HG02981 (cell line): ENCODE measurements around the gene RHCG.

ENCODE experiments used
- ATAC-seq: cut with Tn5 transposase; IDR thresholded peaks from one replicate; pipeline ENCODE4 v1.9.1; 2021; ENCODE audit warnings: mild to moderate bottlenecking, moderate library complexity; ENCODE audit not compliant: unreplicated experiment

RHCG gene

DNA sequence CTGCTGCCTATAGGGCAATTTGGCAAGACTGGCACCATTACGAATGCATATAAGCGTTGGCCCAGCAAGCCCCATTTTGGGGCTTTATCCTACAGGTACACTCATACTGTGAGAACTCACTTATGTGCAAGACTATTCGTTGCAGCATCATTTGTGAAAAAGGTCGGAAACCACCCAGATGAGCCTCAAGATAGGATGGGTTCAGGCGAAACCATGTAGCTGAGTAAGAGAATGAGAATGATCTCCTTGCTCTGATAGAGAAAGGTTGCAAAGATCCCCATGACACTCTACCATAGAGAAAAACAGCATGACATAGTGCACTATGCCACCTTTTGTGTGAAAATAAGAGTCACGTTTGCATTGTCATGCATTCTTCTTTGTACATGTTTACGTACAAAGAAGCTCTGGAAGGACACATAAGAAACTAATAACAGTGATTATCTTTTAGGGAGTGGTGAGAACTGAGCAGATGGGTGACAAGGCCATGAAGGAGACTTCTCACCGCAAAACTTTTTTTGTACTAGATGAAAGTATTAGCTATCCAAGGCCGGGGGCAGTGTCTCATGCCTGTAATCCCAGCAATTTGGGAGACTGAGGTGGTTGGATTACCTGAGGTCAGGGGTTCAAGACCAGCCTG lies 50.0 kb downstream of the RHCG start:
- no peak for ATAC-seq

- ATAC-seq = no peak
These were observed 50.9 kb downstream of the RHCG start for GRCh38 chr15:89445518-89445917.

DNA sequence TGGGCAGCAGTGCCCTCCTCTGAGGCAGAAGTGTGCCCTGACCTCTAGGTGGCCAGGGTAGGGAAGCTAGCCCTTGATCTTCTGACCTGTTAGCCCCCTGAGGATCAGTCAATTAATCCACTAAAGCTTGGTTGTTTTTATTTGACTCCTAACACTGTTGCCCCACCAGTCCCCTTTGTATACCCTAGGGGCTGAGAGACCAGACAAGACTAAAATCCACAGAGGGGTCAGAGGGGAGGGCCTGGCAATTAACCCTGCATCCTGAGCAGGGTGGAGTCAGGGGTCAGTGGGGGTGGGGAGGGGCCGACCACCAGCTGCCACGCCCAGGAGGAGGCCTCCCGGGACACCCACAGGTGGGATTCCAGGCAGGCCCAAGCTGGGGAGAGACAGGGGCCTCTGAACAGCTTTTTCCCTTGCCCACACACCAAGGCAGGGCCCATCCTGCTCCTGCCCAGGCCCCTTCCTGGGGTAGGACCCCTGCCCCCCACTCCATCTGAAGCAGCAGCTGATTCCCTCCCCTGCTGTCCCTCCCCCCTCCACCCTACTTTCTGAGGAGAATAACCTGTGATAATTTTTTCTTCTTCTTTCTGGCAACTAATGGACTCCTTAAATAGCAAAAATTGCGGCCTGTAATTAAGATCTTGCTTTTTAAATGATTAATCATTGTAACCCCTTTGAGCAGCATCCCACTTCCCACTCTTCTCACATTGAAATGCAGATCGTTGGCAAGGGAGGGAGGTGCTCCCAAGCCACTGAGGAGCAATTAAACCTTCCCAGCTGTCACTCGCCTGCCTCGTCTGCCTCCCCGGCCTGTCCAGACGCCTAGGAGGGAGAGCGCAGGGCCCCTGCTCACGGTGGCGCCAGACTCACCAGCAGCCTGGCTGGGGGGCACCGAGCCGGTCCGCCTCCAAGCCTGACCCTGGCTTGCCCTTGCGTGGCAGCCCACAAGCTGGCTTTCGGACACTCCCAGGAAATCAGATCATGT lies 51.9 kb downstream of the RHCG start:
- ATAC-seq = no peak

DNA sequence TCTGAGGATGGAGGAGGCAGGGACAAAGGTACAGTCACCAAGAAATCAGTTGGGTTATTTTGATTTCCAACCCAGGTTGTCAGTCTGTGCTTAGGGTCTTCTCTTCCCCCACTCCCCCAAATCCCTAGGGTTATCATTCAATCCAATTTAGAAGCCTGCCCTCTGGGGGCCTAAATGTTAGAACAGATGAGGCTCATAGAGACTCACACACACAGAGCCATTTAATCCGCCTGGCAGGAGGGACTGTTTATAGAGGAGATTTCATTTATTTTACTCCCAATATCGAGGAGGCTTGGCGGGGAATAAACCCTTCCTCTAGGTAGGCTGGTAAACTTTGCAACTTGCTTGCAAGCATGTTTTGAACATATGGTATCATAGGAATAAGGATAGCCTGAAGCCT lies 52.8 kb downstream of the RHCG start:
- no peak for ATAC-seq

- no peak for ATAC-seq
These were observed 53.6 kb downstream of the RHCG start for GRCh38 chr15:89442671-89443307.

GRCh38 chr15:89442155-89442554 lies 54.2 kb downstream of the RHCG start:
- ATAC-seq = no peak

- peak; percentile 98 for ATAC-seq
These were observed 55.0 kb downstream of the RHCG start for GRCh38 chr15:89441295-89441812.

DNA sequence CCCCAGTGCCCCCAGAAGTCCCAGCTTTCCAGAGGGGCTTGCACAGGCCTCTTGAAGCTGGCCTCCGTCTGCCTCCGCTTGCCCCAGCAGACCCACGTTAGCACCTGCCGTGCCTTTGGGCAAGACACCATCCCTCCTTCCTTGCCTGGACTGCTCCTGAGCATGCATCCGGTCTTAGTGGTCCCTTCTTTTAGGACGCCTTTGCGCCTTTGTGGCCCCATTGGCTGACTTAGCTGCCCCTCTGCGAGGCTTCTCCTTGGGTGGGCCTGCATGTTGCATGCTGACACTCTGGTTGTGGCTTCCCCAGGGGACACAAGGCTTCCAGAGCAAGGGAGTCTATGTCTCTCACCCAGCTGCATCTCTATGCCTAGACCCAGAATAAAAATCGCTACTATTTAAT lies 56.6 kb downstream of the RHCG start:
- no peak for ATAC-seq

DNA sequence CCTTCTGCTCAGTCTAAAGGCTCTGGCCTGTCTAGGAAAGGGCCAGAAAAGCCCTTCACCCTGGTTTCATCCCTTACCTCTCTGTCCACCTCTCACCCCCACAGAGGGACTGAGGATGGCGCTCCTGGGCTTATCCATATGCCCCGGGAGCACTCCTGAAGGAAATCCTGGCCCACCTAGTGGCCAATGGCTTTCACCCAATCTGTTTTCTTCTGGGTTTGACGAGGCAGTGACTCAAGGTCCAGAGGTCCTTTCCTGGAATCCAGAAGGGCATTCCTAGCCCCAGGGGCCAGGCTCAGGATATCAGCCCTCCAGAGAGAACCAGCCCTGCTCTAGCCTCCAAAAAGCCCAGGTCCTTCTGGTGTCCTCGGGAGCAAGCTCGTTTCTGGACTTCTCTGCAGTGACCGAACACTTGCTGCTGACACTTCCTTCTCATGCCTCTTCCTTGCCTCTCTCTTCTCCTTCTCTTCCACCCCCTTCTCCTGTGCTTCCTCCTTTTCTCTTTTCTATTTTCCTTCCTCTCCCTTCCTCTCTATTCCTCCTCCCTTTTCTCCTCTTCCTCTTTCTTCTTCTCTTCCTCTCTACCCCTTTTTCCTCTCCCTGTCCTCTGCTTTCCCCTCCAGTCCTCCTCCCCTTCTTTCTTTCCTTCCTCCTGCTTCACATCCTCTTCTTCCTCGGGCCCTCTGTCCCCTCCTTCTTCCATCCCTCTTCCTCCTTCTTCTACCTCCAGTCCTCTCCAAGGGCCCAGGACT lies 59.6 kb downstream of the RHCG start:
- ATAC-seq = no peak

DNA sequence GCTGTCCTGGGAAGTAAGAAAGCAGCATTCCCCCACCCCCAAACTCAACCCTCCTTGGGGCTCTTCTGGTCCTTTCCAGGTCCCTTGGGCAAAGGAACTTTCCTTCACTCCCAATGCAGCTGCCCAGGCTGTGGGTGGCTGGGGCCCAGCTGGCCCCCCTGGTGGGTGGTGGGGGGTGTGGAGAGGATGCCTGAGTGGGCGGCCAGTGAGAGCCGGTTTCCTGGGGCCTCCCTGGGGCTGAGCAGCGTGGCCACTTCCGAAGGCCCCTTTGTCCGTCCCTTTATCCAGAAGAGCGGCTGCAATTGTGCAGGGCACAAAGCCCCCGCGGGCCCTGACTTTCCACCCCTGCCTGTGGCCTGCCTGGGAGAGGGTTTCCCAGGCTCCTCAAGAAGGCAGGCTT lies 61.0 kb downstream of the RHCG start:
- no peak for ATAC-seq

DNA sequence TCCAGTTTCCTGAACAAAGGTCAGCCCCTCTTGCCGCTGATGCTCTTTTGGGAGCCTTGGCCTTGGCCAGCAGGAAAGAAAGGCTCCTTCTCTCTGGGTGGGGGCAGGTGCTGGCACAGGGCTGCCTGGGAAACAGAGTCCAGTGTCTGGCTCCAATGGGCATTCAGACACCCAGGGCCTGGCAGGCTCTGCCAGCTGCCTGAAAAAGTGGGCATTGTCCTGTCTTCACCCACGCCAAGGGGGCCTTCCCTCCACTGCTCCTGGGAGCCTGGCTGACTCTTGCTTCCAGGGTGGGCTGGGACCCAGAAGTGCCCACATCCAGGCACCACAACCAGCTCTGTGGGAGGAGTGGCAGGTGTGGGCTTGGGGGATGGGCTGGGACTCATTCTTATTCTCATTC lies 62.7 kb downstream of the RHCG start:
- ATAC-seq = no peak

- peak; percentile 92 for ATAC-seq
These were observed 65.6 kb downstream of the RHCG start for GRCh38 chr15:89430530-89431341.

GRCh38 chr15:89429986-89430385 lies 66.4 kb downstream of the RHCG start:
- no peak for ATAC-seq

GRCh38 chr15:89429023-89429422 lies 67.4 kb downstream of the RHCG start:
- no peak for ATAC-seq

- no peak for ATAC-seq
These were observed 68.1 kb downstream of the RHCG start for GRCh38 chr15:89428246-89428645.

- no peak for ATAC-seq
These were observed 69.9 kb downstream of the RHCG start for GRCh38 chr15:89426500-89426899.

DNA sequence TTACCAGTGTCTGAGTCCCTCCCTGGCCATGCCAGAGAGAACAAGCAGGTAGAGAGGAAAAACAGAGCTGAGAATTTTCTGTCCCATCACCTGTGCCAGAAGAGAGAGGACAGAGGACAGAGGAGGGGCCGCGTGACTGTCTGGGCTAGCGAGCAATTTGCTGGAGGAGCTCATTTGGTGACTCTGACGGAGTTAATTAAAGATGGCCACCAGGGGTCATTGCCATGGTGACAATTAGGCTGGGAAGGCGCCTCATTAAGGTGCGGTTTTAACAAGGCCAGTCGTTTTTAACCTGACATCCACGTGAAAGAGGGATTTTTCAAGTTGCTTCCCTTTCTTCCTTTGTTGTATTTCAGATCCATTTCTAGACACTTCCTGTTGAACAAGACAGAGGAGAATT lies 72.4 kb downstream of the RHCG start:
- no peak for ATAC-seq
